Lower lobe of right lung (tissue), 2 donors: ENCODE data around the gene TRAF4. TPM values are rescaled to one million over a fixed set of nuclear protein-coding genes. Genes with fewer than 3 reads are reported as not detected.
"Not testable (repeated sequence)": the region's sequence is repeated elsewhere in the genome, so short reads cannot be mapped to it uniquely, and the experiment has no call there.

Experiments used
- ATAC-seq, 2 donors: fragments of 200-7000 bp; cut with Tn5 transposase; one replicate each; pipeline ENCODE4 v1.9.1; 2020 to 2022; ENCODE audit warnings: mild to moderate bottlenecking in 2 of 2, moderate library complexity in 2 of 2
- DNase-seq: peaks from one replicate; pipeline ENCODE4 v3.0.0-alpha.2; 2020
- H3K27ac ChIP-seq: fragments of 200-600 bp; one replicate; pipeline ENCODE4 v1.8.0; 2022
- H3K27me3 ChIP-seq: fragments of 200-600 bp; one replicate; pipeline ENCODE4 v1.8.0; 2022; ENCODE audit warnings: low read depth
- H3K36me3 ChIP-seq: fragments of 200-600 bp; one replicate; pipeline ENCODE4 v1.8.0; 2022; ENCODE audit warnings: mild to moderate bottlenecking
- H3K4me1 ChIP-seq: fragments of 200-600 bp; one replicate; pipeline ENCODE4 v1.8.0; 2022
- H3K4me3 ChIP-seq: fragments of 200-600 bp; one replicate; pipeline ENCODE4 v1.8.0; 2022; ENCODE audit warnings: mild to moderate bottlenecking
- H3K9me3 ChIP-seq: fragments of 200-600 bp; one replicate; pipeline ENCODE4 v1.8.0; 2022
- CTCF ChIP-seq: fragments of 200-600 bp; IDR thresholded peaks from one replicate; pipeline ENCODE4 v1.8.0; 2022; ENCODE audit warnings: antibody characterized with exemption, mild to moderate bottlenecking
- intact Hi-C: fragments of 100-400 bp; cut with DNase I; formaldehyde crosslinking; loops from one replicate; pipeline ENCODE4 v1.11.0; 2022
- total RNA-seq: library from RNA; stranded (reverse); fragmentation: NEBNext Ultra II Directional; extraction: Animal tissue kit (Norgen Biotek cat#: 25700); gene quantifications from one replicate; pipeline ENCODE4 v1.2.1, GENCODE V29; 2021
- donor health status: DM: no; HTN: yes; CAD: no; lungs with severe emphysema.

Gene TRAF4
- total RNA-seq, 1 donor from 2014 or later = 52.8 TPM

- no peaks in the 10 kb centered on the region for H3K27me3 ChIP-seq
- DNase-seq (peak; percentile 86), ATAC-seq (peak; percentile 61 to 75)
- peaks cover 55% of the 10 kb centered on the region for H3K4me1 ChIP-seq
- peak within 1 kb of the TSS; percentile 90 for H3K27ac ChIP-seq
- peak; percentile 25 for TF ChIP-seq CTCF
- no peaks in the 10 kb centered on the region for H3K9me3 ChIP-seq
- H3K36me3 ChIP-seq = peaks cover 42% of the 10 kb centered on the region
- intact Hi-C loops = no loop called here
- peak within 1 kb of the TSS; percentile 72 for H3K4me3 ChIP-seq
Observed at GRCh38 chr17:28717578-28718332, 26.1 kb upstream of the TRAF4 start, which contains the start of gene RAB34. Gene RAB34, minus strand, starts transcription at chr17:28717868. Its CDS starts 602 bp downstream, at chr17:28717266.

- peak overlapping the region; percentile 90 for H3K27ac ChIP-seq
- H3K27me3 ChIP-seq = no peaks in the 10 kb centered on the region
- peak overlapping the region; percentile 96 for H3K4me3 ChIP-seq
- H3K36me3 ChIP-seq = peaks cover 49% of the 10 kb centered on the region
- no peaks in the 10 kb centered on the region for H3K9me3 ChIP-seq
- ATAC-seq = no peak
- DNase-seq = no peak
- TF ChIP-seq CTCF = no peak
- intact Hi-C loops = no loop called here
- H3K4me1 ChIP-seq = peaks cover 62% of the 10 kb centered on the region
Observed at GRCh38 chr17:28718333-28719020, 25.3 kb upstream of the TRAF4 start.

- H3K4me1 ChIP-seq = peaks cover 66% of the 10 kb centered on the region
- peak overlapping the region; percentile 96 for H3K4me3 ChIP-seq
- H3K36me3 ChIP-seq = peaks cover 50% of the 10 kb centered on the region
Observed at GRCh38 chr17:28719021-28719433, 24.8 kb upstream of the TRAF4 start.

GRCh38 chr17:28720247-28720996 is 23.4 kb upstream of the TRAF4 start:
- no peaks in the 10 kb centered on the region for H3K27me3 ChIP-seq
- no peaks in the 10 kb centered on the region for H3K9me3 ChIP-seq
- H3K4me3 ChIP-seq = peak overlapping the region; percentile 96
- TF ChIP-seq CTCF = no peak
- peak overlapping the region; percentile 90 for H3K27ac ChIP-seq
- DNase-seq (no peak), ATAC-seq (no peak)
- intact Hi-C loops = no loop called here
- H3K36me3 ChIP-seq = peaks cover 44% of the 10 kb centered on the region
- peaks cover 80% of the 10 kb centered on the region for H3K4me1 ChIP-seq

More at GRCh38 chr17:28719021-28719433, 24.8 kb upstream of the TRAF4 start:
- TF ChIP-seq CTCF = no peak
- Histone ChIP-seq H3K27ac (peak overlapping the region; percentile 90), H3K9me3 (no peaks in the 10 kb centered on the region), H3K27me3 (no peaks in the 10 kb centered on the region)
- intact Hi-C loops = no loop called here
- DNase-seq = no peak
- ATAC-seq = no peak

GRCh38 chr17:28720997-28721329 is 22.8 kb upstream of the TRAF4 start:
- H3K27ac ChIP-seq, ATAC-seq: not testable (repeated sequence)

More at GRCh38 chr17:28720997-28721329, 22.8 kb upstream of the TRAF4 start:
- H3K9me3 ChIP-seq, intact Hi-C loops, DNase-seq, H3K27me3 ChIP-seq: not testable (repeated sequence)
- H3K4me1 ChIP-seq = peaks cover 85% of the 10 kb centered on the region
- H3K4me3 ChIP-seq = peak overlapping the region; percentile 96
- H3K36me3 ChIP-seq = peaks cover 39% of the 10 kb centered on the region
